Progenitor cell of endocrine pancreas (in vitro differentiated cells): Measurements from ENCODE around the gene ASAP3. TPM values are rescaled to one million over a fixed set of nuclear protein-coding genes. Genes with fewer than 3 reads are reported as not detected.

Source experiments
- DNase-seq: peaks from one replicate; pipeline ENCODE4 v3.0.0; 2021; ENCODE audit warnings: low spot score; ENCODE audit not compliant: unreplicated experiment
- H3K27ac Mint-ChIP-seq: 2 replicates; pipeline ENCODE4 v1.8.0; 2021; ENCODE audit warnings: mild to moderate bottlenecking, moderate library complexity, mixed read lengths
- H3K27me3 Mint-ChIP-seq: 2 replicates; pipeline ENCODE4 v1.8.0; 2021; ENCODE audit warnings: mixed read lengths
- H3K36me3 Mint-ChIP-seq: 2 replicates; pipeline ENCODE4 v1.8.0; 2022; ENCODE audit warnings: mixed read lengths; ENCODE audit not compliant: insufficient read depth
- H3K4me1 Mint-ChIP-seq: 2 replicates; pipeline ENCODE4 v1.8.0; 2021; ENCODE audit warnings: low read depth, mixed read lengths
- H3K4me3 Mint-ChIP-seq: 2 replicates; pipeline ENCODE4 v1.8.0; 2021; ENCODE audit warnings: low read depth, mild to moderate bottlenecking, moderate library complexity, mixed read lengths
- H3K9me3 Mint-ChIP-seq: 2 replicates; pipeline ENCODE4 v1.8.0; 2021; ENCODE audit warnings: low read depth, mixed read lengths
- total RNA-seq: library from RNA; stranded (reverse); gene quantifications from 2 replicates; pipeline ENCODE4 v1.2.1, GENCODE V29; 2021
- TF ChIP-seq, protein P1 (sequence below): fragments of 200-600 bp; sonication (generic); IDR thresholded peaks from one replicate; pipeline ENCODE4 v1.5.0; 2021; ENCODE audit warnings: antibody characterized with exemption, mild to moderate bottlenecking; ENCODE audit not compliant: unreplicated experiment

ASAP3 gene
- total RNA-seq, 1 donor from 2014 or later: 67.8 TPM

DNA sequence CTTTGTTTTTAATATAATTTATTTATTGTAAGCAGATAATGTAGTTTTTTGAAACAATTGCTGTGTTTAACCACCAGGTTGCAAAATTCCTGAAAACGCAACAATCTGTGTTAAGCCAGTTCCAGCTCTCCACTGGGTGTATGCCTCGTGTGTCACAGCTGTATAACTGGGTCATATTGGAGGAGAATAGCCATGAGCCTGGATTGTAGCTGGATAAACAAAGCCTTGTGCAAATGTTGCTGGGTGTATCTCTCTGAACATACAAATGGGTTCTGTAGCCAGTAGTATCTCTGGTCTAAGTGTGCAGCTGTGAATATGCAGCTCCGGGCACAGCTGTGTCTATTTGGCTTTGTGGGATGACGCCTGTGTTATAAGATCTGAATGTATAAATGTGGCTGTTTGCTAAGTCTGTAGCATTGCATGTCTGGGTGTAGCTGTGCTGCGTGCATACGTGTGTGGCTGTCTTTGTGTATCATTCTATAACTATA, 62.2 kb downstream of the ASAP3 start:
- peaks cover 18% of the 10 kb centered on the region for H3K27me3 Mint-ChIP-seq
- H3K4me3 Mint-ChIP-seq: no peak overlapping the region

DNA sequence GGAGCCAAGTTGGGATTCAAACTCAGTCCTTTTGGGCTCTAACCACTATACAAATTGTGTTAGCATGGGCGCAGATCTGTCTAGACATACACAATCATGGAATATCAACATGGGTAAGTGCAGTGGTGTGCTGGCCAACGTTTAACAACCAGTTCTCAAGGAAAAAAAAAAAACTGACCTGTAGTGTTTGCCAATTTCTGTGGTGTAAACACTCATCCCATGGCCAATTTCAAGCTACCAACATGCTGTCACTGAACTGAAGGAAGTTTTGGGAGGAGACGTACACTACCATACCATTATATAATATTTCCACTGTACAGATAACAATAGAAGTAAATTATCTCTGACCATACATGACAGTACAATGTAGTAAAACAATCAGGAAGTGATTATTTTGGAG, 62.6 kb downstream of the ASAP3 start:
- no peak for DNase-seq
- no peak overlapping the region for H3K4me3 Mint-ChIP-seq
- H3K36me3 Mint-ChIP-seq: peaks cover 6% of the 10 kb centered on the region
- no peak overlapping the region for H3K27ac Mint-ChIP-seq
- TF ChIP-seq, protein P1, sequence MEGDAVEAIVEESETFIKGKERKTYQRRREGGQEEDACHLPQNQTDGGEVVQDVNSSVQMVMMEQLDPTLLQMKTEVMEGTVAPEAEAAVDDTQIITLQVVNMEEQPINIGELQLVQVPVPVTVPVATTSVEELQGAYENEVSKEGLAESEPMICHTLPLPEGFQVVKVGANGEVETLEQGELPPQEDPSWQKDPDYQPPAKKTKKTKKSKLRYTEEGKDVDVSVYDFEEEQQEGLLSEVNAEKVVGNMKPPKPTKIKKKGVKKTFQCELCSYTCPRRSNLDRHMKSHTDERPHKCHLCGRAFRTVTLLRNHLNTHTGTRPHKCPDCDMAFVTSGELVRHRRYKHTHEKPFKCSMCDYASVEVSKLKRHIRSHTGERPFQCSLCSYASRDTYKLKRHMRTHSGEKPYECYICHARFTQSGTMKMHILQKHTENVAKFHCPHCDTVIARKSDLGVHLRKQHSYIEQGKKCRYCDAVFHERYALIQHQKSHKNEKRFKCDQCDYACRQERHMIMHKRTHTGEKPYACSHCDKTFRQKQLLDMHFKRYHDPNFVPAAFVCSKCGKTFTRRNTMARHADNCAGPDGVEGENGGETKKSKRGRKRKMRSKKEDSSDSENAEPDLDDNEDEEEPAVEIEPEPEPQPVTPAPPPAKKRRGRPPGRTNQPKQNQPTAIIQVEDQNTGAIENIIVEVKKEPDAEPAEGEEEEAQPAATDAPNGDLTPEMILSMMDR: no peak
- peaks cover 15% of the 10 kb centered on the region for H3K27me3 Mint-ChIP-seq
- H3K4me1 Mint-ChIP-seq: peaks cover 24% of the 10 kb centered on the region
- no peaks in the 10 kb centered on the region for H3K9me3 Mint-ChIP-seq

More for the DNA sequence above, 62.2 kb downstream of the ASAP3 start:
- Mint-ChIP-seq H3K36me3 (peaks cover 6% of the 10 kb centered on the region), H3K9me3 (no peaks in the 10 kb centered on the region), H3K4me1 (peaks cover 24% of the 10 kb centered on the region), H3K27ac (no peak overlapping the region)
- no peak for DNase-seq
- TF ChIP-seq, protein P1: no peak

DNA sequence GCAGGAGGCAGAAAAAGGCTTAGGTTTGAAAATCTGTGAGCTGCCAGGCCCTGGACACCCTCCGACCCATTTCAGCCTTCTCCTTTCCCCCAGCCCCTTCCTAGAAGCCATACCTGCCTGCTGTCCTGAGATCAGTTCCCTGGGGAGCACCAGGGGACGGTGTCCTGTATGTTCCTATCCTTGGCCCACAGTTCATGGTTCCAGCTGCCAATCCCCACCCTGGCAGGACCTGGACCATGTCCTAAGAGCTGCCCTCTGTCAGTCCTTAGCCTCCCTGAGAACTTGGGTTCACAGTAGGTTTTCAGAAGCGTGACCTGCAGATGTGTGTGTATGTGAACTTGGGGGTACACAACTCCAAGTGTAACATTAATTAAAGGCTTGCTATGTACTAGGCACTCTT, 63.2 kb downstream of the ASAP3 start:
- no peak overlapping the region for H3K4me3 Mint-ChIP-seq
- H3K36me3 Mint-ChIP-seq: no peaks in the 10 kb centered on the region
- peaks cover 24% of the 10 kb centered on the region for H3K4me1 Mint-ChIP-seq
- H3K27ac Mint-ChIP-seq: no peak overlapping the region
- DNase-seq: no peak
- no peaks in the 10 kb centered on the region for H3K9me3 Mint-ChIP-seq
- H3K27me3 Mint-ChIP-seq: peaks cover 10% of the 10 kb centered on the region
- TF ChIP-seq, protein P1: no peak

DNA sequence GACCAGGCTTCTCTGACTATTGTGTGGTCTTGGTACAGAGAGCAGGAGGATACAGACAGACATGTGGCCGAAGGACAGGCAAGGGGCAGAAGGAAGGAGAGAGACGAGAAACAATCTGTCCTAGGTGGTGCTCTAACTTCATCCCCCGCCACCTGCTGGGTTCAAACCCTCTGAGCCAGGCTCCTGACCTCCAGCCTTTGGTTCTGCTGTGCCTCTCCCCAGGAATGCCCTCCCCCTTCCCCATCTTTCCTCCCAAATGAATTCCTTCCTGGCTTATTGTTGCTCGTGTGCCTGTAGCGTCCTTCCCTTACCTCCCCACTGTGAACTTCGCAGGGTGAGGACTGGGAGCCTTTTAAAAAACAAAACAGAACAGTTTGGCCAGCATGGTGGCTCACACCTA, 64.8 kb downstream of the ASAP3 start:
- no peak overlapping the region for H3K27ac Mint-ChIP-seq
- H3K36me3 Mint-ChIP-seq: no peaks in the 10 kb centered on the region
- no peaks in the 10 kb centered on the region for H3K9me3 Mint-ChIP-seq
- no peak overlapping the region for H3K4me3 Mint-ChIP-seq
- H3K4me1 Mint-ChIP-seq: peaks cover 24% of the 10 kb centered on the region
- TF ChIP-seq, protein P1: no peak
- H3K27me3 Mint-ChIP-seq: peaks cover 3% of the 10 kb centered on the region
- no peak for DNase-seq

DNA sequence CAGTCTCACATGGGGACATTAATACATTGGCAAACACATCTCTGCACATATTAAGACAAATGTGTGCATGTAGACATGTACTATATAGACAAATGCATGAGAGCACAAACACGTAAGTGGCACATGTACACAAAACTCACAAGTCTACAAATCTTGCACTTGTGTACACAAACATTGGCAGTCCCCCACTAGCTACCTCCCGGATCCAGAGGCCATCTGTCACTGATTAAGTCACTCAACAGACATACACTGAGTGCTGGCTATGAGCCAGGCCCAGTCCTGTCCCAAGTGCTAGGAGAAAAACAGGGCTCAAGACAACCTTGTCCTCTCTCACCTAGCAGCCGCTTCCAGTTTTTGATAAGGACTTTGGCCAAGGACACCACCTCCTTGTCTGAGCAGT, 66.4 kb downstream of the ASAP3 start:
- H3K36me3 Mint-ChIP-seq: no peaks in the 10 kb centered on the region
- DNase-seq: no peak
- H3K4me1 Mint-ChIP-seq: peaks cover 17% of the 10 kb centered on the region
- peaks cover 3% of the 10 kb centered on the region for H3K27me3 Mint-ChIP-seq
- TF ChIP-seq, protein P1: no peak
- H3K4me3 Mint-ChIP-seq: no peak overlapping the region
- H3K9me3 Mint-ChIP-seq: no peaks in the 10 kb centered on the region
- no peak overlapping the region for H3K27ac Mint-ChIP-seq
